HG03103 (cell line): ENCODE results near the gene ARSG.
"Not testable (repeated sequence)": the region's sequence is repeated elsewhere in the genome, so short reads cannot be mapped to it uniquely, and the experiment has no call there.

Experiments used
- ATAC-seq: cut with Tn5 transposase; IDR thresholded peaks from one replicate; pipeline ENCODE4 v1.9.1; 2021; ENCODE audit warnings: low read depth; ENCODE audit not compliant: unreplicated experiment

ARSG gene

DNA sequence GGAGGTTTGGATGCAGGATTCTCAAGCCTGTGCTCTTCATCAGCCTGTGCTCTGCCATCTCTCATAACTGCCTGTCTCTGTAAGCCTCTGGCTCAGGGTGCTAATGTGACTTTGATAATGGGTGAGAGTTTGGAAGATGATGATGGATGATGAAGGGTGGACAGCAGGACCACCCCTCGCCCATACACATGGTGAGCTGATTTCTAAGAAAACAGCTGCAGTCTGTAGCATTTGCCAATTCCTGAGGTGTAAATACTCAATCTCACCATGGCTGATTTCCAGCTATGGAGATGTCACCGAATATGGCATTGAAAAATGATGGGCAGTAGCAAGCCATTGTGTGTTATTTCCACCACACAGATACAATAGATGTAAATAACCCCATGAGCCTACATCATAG is 74.2 kb downstream of the ARSG start:
- no peak for ATAC-seq

DNA sequence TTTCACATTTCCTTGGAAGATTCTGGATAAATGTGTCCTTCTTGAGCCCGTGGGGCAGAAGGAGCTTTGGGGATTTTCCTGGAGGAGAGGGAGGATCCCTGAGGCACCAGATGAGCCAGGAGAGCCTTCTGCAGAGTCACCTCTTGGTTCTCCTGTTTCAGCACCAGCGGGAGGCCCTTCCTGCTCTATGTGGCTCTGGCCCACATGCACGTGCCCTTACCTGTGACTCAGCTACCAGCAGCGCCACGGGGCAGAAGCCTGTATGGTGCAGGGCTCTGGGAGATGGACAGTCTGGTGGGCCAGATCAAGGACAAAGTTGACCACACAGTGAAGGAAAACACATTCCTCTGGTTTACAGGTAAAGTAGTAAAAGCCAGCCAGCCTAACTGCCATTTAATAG is 77.1 kb downstream of the ARSG start:
- ATAC-seq, result no peak

GRCh38 chr17:68375566-68375965 is 84.3 kb downstream of the ARSG start:
- no peak for ATAC-seq

GRCh38 chr17:68376178-68376577 is 84.9 kb downstream of the ARSG start:
- ATAC-seq, result not testable (repeated sequence)

- ATAC-seq, result no peak
Measured at GRCh38 chr17:68377771-68378267, 86.5 kb downstream of the ARSG start.

DNA sequence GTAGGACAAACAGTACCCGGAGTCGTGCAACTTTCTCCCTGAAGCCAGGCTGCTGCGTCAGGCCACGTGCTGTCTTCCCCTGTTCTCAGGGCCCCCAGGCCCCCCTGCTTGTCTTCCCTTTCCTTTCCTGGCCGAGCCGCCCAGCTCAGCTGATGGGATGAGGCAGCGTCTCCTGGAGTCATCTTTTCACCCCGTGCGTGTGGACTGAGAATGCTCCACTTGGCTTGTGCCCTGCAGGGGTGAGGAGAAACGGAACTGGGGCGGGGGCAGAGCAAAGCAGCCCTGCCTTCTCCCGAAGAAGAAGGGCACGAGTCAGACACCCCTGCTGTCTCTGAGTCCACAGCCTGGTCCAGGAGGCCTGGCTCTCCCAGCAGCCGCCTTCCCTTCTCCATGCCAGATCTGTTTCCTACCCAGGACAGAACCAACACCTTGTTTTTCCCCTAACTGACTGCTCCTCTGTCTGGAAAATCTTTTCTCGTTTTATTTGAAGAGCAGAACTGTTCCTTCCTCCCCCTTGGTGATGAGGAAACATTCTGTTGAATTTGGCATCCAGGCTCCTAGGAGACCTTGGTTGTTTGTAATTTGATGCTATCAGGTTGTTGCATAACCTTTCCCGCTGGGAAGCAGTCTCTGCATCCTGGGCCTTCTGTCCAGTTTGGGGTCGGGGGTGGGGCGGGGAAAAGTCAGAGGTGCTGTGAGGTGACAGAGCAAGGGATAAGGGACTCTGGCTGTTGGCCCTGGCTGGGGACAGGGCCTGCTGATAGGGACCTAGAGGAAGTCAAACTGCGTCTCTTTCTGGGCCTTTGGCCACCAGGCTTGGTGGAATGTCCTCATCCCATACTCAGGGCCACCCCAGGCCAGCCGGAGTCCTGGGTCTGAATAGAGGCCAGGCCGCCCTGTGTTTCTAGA is 87.2 kb downstream of the ARSG start:
- ATAC-seq, result no peak

DNA sequence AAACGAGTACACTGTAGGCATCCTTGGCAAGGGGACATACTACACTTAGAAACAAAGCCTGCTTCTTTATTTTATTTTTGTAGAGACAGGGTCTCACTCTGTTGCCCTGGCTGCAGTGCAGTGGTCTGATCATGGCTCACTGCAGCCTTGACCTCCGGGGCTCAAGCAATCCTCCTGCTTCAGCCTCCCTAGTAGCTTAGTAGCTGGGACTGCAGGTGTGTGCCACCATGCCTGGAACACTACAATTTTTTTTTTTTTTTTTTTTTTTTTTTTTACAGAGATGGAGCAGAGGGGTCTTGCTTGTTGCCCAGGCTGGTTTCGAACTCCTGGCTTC is 87.8 kb downstream of the ARSG start:
- ATAC-seq, result no peak

DNA sequence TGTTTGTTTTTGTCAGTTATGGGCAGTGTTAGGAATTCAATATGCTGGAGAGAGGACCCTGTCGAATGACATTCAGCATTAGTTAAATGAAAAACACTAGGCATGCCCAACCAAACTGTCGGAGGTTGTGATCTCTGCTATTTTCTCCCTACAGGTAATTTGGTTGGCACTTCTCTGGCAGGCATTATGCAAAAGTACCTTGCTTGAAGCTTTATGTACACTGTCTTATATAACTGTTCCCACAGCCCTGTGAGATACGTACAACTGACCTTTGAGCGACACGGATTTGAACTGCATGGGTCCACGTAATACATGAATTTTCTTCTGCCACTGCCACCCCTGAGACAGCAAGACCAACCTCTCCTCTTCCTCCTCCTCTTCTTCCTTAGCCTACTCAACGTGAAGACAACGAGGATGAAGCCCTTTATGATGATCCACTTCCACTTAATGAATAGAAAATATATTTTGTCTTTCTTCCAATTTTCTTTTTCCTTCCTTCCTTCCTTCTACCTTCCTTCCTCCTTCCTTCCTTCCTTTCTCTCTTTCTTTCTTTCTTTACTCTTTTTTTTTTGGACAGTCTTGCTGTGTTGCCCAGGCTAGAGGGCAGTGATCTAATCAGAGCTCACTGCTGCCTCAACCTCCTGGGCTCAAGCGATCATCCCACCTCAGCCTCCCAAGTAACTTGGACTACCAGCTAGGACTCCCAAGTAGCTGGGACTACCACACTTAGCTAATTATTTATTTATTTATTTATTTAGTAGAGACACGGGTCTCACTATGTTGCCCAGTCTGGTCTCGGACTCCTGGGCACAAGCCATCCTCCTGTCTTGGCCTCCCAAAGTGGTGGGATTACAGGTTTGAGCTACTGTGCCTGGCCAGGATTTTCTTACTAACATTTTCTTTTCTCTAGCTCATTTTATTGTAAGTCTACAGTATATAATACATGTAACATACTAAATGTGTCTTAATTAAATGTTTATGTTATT is 88.7 kb downstream of the ARSG start:
- no peak for ATAC-seq

DNA sequence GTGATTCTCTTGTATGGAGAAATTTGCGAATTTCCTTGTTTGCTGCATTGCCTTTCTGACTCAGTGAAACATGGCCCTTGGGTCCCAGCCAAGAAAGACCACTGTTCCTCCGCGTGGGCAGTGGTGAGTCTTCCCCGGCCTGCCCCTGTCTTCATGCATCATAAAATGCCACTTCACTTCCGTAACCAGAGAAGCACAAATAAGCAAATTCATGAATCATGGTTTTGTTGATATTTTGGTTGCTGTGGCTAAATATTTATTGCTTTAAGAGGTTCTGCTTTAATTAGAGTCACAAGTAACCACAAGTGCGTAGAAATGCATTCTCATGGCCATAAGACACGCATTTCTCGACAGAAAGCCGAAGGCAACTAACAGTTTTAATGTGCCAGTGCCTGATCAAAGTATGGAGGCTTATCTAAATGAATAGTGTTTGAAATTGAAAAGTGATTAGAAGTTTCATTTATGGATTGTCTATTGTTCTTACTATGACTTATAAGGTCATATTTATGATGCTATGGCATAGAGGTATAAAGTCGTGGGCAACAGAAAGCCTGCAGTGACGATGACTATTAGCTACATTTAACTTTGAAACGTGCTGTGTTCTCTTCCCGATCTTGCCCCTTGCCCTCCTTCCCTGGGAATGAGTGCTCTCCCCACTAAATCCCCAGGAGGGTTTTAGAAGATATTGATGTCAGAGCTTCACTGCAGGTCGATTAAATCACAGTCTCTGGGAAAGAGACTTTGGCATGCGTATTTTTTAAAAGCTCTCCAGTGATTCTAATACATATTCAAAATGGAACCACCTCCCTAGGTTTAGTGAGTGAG is 90.0 kb downstream of the ARSG start:
- no peak for ATAC-seq

DNA sequence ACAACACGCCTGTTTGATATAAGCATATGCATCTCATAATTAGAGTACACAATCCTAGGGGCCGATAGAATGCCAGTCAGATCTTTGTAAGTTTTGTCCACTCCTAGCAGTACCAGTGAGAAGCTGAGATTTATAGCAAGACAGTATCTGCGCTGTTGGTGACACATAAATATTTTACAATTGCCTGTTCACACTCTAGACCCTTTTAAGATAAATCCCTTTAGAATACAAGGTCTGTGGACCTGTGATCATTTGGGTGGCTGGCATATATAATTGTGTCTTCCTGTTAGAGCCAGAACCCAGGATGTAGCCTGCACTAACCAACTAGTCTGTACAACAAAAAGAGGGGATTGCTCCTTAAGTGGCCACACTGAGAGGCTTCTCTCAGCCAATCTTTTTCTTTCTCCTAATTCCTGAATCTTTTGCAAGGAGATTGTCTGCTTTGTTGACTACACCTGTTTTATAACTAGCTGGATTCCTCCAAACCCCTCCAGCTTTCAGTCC is 91.3 kb downstream of the ARSG start:
- ATAC-seq, result no peak

GRCh38 chr17:68383120-68383442 is 91.8 kb downstream of the ARSG start:
- no peak for ATAC-seq

DNA sequence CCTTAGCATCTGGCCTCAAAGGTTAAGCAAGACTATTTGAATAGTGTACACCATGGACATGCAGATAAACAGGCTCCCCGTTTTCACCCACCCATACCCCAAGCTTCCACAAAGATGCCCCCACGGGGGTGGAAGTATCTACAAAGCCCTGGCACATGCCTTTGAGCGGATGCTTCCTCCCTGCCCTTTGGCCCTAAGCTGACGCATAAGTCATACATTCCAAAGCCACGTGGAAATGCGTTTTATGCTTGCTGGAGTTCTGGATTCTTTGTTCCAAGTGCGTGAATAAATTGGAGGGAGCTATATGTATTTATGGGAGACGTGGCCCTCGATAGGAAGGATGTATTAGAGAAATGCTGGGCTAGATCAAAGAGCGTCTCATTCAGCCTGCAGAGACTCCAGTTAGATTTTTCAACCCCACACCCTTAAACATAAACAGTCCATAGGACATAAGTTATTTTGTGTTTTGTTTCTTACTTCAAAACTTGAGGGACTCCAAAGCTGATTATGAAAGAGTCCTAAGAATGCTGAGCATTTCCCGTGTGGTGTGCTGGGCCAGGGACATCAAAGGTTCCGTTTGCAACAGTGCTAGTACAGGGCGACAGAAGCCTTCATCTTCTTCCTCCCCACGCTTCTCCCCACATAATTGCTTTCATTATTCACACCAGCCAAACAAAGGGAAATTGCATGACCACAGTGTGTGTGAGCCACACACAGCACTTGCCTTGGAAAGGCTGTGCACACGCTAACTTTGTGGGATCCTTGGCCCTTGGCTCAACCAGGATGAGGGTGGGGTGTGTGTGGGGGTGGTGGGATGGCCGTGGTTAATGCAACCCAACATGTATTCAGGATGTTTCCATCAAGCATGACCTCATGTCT is 92.4 kb downstream of the ARSG start:
- no peak for ATAC-seq

GRCh38 chr17:68384471-68384870 is 93.2 kb downstream of the ARSG start:
- ATAC-seq, result no peak

DNA sequence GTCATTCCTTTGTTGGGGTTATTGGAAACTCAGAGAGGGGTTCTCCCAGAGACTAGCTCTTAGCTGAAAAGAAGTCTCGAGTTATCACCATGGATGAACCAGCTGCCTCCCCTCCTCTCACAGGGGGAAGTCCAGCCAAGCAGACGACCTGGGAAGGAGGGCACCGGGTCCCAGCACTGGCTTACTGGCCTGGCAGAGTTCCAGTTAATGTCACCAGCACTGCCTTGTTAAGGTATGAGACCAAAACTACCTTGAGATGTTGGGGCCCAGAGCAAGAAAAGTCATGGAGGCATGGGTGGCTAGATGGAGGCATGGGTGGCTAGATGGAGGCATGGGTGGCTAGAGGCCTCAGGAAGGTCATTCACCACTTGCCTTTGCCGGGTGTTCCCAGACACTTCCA is 93.6 kb downstream of the ARSG start:
- ATAC-seq, result no peak

DNA sequence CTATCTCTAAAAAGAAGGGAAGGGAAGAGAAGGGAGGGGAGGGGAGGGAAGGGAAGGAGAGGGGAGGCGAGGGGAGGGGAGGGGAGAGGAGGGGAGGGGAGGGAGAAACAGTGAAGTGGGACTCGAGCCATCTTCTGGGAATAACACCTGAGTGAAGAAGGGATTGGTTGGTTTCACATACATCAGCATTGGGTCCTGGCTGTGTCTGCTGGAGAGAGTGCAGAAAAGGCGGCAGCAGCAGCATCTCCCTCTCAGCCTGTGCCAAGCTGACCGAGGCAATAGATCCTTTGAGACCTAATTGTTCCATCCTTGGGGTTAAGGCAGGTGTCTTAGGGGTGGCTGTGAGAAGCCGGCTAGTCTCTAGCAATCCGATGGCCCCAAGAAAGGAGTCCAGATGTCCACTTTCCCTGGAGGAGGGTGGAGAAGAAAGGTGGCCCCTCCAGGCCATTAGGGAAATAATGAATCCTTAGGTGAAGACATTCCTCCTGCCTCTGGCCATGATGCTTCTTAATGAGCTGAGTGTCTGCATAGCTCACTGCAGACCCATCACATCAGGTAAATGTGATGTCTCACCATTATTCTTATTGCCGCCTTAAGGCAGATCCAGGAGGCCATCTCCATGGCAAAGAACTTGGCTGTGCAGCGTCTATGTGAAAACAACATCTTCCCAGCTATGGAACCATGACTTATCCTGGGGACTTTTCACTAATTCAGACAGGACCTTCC is 94.4 kb downstream of the ARSG start:
- ATAC-seq, result no peak

DNA sequence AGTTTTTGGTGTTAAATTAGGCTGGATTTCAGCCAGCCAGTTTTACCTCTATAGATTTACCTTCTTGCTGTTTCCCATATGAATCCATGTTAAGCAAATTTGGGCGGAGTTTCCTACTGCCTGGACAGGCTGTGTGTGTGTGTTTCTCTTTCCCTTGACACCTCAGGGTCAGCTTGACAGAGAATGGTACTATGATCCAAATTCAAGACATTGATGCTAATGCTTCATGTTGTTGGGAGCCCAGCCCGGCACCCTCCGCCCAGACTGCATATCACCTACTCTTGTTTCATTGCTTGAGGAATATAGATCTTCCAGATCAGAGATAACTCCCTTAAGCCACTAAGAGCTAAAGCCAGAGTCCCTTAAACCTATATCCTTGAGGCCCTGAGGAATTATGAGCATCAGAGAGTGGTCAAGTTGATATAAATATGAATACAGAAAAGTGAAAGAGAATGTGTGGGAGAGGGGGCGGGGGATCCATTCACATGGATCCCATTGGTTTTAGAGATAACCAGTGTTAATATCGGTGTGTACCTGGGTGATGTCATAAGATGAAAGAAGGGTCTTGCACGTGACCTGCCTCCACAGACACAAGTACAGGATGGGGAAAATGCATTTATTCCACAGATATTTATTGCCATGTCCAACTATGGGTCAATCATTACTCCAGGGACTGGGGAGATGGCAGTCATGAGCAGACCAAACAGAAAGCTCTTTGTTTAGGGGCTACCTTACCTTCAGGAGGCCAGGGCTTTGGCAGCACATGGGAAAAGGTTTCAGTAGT is 96.3 kb downstream of the ARSG start:
- ATAC-seq, result no peak

DNA sequence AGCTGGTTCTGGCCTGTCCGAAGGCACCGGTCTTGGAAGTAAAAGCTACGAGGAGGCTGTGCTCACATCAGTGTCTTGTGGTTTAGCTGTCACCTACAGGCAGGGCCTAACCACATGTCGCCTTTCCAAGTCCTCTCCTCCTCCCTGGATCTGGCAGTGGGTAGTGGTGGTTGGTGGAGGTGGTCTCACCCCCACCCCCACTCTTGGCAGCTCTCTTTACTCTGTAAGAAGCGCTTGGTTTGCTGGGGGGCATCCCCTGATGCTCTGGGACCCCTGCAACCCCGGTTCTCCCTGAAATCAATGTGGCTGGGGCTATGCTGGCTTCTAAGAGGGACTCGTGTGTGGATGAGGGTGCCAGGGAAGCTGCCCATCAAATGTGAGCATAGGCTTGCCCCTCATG is 97.7 kb downstream of the ARSG start:
- ATAC-seq, result no peak

DNA sequence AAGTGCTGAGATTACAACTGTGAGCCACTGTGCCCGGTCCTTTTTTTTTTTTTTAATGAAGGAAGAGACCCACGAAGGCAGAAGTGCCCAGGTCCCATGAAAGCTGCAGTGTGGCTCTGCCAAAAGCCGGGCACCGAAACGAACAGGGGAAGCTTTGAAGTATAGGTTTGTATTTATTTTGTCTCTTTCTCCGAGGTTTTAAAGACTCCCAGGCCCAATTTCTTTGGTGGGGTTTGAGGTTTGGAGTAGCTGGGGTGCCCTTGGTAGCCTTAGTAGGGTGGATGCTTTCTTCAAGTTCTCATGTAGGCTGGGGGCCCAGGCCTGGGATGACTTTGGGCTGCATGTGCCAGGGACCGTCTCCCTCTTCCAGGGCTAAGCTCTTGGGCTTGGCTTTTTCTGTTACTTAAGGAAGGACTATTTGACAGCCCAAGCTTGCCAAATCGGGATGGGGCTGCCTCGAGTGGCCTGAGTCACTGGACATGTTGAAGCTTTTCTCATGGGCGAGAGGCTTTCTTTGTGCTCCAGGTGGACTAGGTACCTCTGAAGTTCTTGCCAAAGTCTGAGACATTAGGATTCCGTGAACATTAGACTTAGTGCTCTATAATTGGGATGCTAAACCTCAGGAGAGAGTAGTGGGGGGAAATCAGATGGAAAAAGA is 99.7 kb downstream of the ARSG start:
- no peak for ATAC-seq
